Left colon (tissue), 2 donors: ENCODE results near the gene ATP6V1F. TPM values are rescaled to one million over a fixed set of nuclear protein-coding genes. Genes with fewer than 3 reads are reported as not detected.

Source experiments
- ATAC-seq: fragments of 200-7000 bp; cut with Tn5 transposase; one replicate; pipeline ENCODE4 v1.9.1; 2020; ENCODE audit warnings: mild to moderate bottlenecking, moderate library complexity
- DNase-seq, 2 donors: peaks; one replicate each; pipeline ENCODE4 v3.0.0-alpha.2; 2020
- intact Hi-C, 2 donors: fragments of 100-400 bp; cut with DNase I in 1 of 2; cut with micrococcal nuclease in 1 of 2; formaldehyde crosslinking; loops; one replicate each; pipeline versions ENCODE4 v1.11.2 to v1.14.0; 2022; cut with DNase I, micrococcal nuclease
- total RNA-seq, 2 donors: library from RNA; stranded (reverse); fragmentation: NEBNext Ultra II Directional; extraction: Animal tissue kit (Norgen Biotek cat#: 25700); gene quantifications; one replicate each; pipeline ENCODE4 v1.2.1, GENCODE V29; 2021
- donor health status: DM: no; HTN: no; CAD: no.
- donor health status: DM: yes; HTN: yes; CAD: no.

Gene ATP6V1F
- total RNA-seq, 2 donors from 2014 or later: 65.8 to 78.5 TPM

DNA sequence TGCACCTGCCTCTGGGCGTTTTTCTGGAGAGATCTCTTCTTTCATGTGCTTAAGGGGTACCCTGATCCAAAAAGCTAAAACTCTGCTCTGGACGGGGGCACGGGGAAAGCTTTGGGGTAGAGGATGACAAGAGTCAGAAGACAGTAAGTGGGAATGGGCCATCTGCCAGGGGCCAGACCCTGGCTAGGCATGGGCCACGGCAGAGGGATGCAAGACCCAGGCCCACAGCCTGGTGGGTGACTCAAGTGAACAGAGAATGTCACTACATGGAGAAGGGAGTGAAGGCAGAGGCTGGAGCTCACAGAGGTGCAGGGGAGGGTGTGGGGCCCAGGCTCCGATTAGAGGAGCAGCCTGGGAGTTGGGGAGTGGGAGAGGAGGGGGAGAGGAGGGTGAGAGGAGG is 17.2 kb upstream of the ATP6V1F start:
- DNase-seq: no peak
- intact Hi-C loops: no loop called here
- ATAC-seq: no peak

GRCh38 chr7:128845987-128846386 is 16.7 kb upstream of the ATP6V1F start:
- ATAC-seq (no peak), DNase-seq (no peak)
- intact Hi-C loops: no loop called here

DNA sequence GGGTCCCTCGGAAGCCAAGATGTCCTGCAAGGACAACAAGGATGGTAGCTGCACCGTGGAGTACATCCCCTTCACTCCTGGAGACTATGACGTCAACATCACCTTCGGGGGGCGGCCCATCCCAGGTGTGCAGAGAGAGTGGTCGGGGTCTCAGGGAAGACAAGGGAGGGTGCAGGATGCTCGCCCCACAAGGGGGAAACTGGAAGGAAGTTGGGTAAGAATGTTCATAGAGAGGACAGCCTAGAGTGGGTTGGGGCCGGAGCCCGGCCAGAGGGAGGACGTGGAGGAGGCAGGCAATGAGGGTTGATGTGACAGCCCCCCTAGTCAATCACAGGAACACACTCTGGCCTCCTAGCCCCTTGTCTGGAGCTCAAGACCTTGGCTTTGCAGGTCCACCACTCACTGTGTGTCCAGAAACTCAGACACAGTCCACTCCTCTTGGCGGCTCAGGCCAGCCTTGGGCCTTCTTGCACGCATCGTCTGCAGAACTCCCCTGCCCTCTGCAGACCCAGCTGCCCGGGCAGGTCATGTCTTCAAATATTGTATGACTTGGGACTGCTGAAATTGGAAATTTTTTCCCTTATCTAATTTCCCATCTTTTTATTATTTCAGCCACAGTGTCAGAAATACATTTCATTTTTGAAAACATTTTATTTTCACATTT is 15.7 kb upstream of the ATP6V1F start:
- DNase-seq: no peak
- intact Hi-C loops: no loop called here
- no peak for ATAC-seq

- intact Hi-C loops: no loop called here
- ATAC-seq: no peak
- no peak for DNase-seq
Observed at GRCh38 chr7:128847721-128848211, 14.9 kb upstream of the ATP6V1F start.

DNA sequence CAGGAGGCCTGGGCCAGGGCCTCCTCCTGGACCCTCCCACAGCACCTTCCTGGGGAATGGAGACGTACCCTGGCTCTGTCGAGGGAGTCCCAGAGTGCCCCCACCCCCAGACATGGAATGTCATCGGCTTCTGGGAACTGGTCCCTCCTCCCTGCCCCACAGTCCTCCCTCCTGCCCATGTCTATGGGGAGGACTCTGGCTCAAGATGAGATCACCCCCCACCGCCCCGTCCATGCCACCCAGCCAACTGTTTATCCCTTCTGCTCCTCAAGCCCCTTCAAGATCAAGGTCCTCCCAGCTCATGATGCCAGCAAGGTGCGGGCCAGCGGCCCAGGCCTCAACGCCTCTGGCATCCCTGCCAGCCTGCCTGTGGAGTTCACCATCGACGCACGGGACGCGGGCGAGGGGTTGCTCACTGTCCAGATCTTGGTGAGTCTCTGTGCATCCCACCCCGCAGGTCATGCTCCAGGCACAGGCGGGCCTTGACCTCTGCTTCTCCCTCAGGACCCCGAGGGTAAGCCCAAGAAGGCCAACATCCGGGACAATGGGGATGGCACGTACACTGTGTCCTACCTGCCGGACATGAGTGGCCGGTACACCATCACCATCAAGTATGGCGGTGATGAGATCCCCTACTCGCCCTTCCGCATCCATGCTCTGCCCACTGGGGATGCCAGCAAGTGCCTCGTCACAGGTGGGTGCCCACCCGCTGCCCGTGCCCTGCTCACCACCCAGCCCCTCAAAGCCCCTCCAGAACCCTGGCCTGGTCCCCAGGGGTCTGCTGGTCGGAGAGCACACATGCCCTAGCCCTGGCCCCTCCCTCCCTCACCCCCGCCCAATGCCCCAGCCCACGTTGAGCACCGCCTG is 14.1 kb upstream of the ATP6V1F start:
- intact Hi-C loops: no loop called here
- ATAC-seq (no peak), DNase-seq (no peak)

GRCh38 chr7:128849156-128849515 is 13.5 kb upstream of the ATP6V1F start:
- DNase-seq (no peak), ATAC-seq (no peak)
- intact Hi-C loops: no loop called here

GRCh38 chr7:128849804-128850490 is 12.7 kb upstream of the ATP6V1F start:
- intact Hi-C loops: no loop called here
- ATAC-seq: peak; percentile 23
- no peak for DNase-seq

DNA sequence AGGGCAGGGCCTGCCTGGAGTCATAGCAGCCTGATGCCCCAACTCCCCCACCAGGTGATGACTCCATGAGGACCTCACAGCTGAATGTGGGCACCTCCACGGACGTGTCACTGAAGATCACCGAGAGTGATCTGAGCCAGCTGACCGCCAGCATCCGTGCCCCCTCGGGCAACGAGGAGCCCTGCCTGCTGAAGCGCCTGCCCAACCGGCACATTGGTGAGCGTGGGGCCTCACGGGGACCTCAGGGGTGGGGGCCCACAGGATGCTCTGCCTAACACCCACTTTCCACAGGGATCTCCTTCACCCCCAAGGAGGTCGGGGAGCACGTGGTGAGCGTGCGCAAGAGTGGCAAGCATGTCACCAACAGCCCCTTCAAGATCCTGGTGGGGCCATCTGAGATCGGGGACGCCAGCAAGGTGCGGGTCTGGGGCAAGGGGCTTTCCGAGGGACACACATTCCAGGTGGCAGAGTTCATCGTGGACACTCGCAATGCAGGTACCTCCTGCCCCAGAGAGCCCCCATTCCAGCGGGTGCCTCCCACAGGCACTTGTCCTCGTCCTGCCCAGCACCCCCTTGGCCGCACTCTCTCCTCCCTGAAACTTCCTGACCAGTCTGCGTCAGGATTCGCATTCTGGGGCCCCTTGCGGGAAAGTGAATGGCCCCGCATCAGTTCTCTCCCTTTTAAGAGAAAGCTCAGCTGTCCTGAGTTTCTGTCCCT is 10.0 kb upstream of the ATP6V1F start:
- intact Hi-C loops: no loop called here
- DNase-seq (no peak), ATAC-seq (no peak)

DNA sequence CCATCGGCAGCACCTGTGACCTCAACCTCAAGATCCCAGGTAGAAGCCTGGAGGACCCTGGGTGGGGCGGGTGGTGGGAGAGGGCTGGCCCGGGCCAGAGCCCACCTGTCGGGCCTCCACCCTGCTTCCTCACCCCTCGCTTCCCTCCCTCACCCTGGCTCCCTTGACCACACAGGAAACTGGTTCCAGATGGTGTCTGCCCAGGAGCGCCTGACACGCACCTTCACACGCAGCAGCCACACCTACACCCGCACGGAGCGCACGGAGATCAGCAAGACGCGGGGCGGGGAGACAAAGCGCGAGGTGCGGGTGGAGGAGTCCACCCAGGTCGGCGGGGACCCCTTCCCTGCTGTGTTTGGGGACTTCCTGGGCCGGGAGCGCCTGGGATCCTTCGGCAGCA is 8.9 kb upstream of the ATP6V1F start:
- DNase-seq (no peak), ATAC-seq (no peak)
- intact Hi-C loops: no loop called here

DNA sequence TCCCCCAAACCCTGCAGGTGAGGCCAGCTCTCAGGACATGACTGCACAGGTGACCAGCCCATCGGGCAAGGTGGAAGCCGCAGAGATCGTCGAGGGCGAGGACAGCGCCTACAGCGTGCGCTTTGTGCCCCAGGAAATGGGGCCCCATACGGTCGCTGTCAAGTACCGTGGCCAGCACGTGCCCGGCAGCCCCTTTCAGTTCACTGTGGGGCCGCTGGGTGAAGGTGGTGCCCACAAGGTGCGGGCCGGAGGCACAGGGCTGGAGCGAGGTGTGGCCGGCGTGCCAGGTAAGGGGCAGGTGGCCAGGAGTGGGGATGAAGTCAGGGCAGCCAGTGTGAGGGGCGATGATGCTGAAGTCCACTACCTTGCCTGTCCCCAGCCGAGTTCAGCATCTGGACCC is 8.3 kb upstream of the ATP6V1F start:
- DNase-seq: no peak
- no peak for ATAC-seq
- intact Hi-C loops: no loop called here

DNA sequence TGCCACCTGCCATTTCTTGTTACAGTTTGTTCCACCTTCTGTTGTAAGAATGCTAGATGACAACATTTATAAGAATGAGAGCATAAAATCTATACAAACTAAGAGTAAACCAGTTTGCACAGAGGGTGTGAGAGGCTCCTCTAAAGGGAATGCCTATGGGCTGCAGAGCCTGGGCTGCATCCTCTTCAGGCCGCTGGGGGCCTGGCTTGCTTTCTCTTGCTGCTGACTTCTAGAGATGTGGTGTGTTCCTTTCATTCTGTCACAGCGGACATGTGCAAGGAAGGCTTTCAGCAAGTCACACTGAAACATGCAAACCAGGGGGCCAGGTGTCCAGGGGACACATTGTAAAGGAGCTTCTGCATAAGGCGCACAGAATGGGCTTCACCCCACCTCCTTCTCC is 7.1 kb upstream of the ATP6V1F start:
- ATAC-seq: no peak
- intact Hi-C loops: no loop called here
- no peak for DNase-seq

DNA sequence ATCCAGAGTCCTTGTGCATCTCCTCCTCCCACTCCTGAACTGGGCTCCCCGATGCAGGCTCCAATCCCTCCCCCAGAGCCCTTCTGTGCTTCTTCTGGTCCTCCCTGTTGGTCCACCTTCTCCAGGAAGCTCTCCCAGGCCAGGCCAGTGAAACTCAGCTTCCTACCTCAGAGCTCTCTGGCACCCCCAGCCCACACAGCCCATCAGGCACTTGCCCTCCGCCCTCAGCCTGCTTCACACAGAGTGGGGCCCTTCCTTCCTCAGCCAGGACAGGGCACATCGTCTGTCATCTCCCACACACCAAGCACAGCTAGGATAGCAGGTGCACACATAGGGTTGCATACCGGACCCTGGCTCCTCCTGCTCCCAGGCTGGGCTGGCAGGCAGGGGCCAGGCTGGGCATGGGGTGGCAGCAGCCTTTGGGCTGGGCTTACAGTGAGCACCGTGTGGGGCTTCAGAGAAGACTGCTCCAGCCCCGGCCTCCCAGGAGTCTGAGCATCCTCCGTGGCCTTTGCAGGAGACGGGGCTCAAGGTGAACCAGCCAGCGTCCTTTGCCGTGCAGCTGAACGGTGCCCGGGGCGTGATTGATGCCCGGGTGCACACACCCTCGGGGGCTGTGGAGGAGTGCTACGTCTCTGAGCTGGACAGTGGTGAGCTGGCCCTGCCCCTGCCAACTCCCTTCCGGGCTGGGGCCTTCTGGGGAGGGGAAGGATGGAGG is 6.5 kb upstream of the ATP6V1F start:
- DNase-seq (no peak), ATAC-seq (no peak)
- intact Hi-C loops: no loop called here

- ATAC-seq (no peak), DNase-seq (no peak)
- intact Hi-C loops: no loop called here
Observed at GRCh38 chr7:128858380-128859231, 4.0 kb upstream of the ATP6V1F start.

- ATAC-seq: no peak
- intact Hi-C loops: no loop called here
- no peak for DNase-seq
Observed at GRCh38 chr7:128859232-128860157, 3.2 kb upstream of the ATP6V1F start.

DNA sequence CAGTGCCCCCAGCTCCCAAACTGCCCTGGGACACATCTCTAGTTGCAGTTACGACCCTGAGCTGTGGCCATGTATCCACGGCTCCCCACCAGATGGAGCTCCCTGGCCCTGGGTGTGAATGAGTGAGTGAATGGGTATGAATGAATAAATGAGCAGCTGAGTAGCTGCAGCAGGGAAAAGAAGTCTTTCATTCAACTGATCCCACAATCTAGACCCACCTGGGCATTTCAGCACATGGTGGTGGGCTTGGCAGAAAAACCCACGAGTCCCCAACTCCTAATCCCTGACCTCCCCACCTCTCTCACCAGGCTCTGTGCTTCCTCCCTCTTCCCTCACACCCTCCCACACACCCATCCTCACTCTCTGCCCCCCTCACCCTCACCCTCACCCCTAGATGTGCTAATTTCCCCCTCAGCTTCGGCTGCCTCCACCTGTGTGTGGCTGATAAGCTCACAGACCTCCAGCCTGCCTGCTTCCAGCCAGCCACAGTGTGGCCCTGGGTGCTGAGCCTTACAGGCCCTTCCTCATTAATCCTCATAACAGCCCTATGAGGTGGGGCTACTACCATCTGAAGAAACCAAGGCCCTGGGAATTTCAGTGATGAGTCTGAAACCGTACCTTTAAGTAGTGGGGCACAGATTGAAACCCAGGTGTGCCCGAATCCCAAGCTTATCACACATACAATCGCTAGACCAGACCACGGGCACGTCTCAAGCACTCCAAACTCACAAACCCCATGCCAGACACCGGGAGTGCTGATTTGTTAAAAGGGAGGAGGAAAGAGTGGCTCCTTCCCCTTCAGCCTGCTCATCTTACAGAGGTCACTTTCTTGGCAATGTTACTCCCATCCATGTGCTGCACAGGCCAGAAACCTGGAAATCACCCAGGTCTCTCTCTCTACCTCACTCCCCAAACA is 2.2 kb upstream of the ATP6V1F start:
- ATAC-seq: no peak

More for the DNA sequence above, 2.2 kb upstream of the ATP6V1F start:
- DNase-seq: no peak
- intact Hi-C loops: no loop called here
